ENCODE measurements around the gene NPAS3.
A peak's percentile ranks its signal among the peaks of the same experiment; 100 is the strongest.

NPAS3 gene

DNA sequence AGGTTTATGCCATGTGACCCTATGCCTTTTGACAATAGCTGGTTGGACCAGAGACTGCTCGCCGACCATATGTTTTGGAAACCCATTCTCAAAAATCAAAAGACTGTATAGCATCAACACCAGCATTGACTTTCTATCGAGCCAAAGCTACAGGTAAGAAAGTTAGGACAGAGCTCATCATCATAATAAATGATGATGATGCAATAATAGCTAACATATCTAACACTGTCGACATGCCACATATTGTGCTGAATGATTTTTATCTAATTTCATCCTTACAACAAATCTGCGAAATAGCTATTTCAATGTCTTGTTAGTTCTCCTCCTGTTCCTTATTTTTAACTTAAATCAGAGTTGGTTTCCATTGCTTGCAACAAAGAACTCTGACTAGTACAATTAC is 909.3 kb downstream of the NPAS3 start:
- no peak for DNase-seq (ENCODE audit: extremely low spot score)
- CTCF ChIA-PET: interaction anchor here (0.8 to 4.3 kb wide), 16 partner anchors 8 to 1273 kb away, joined by 3 to 68 read pairs (median 5); no protein-coding TSS in a partner anchor
- no peak for TF ChIP-seq CTCF (IDR thresholded peaks at IDR 0.05; ENCODE audit: control extremely low read depth, extremely low read depth, low read depth, missing control alignments)
- POLR2A ChIA-PET: no interaction called here

GRCh38 chr14:33848706-33849454 is 910.2 kb downstream of the NPAS3 start:
- peak; percentile 44 for DNase-seq (ENCODE audit: extremely low spot score)
- TF ChIP-seq CTCF (IDR thresholded peaks at IDR 0.05; ENCODE audit: control extremely low read depth, extremely low read depth, low read depth, missing control alignments): peak; percentile 47
- ChIA-PET POLR2A (no interaction called here), CTCF (interaction anchor here (0.7 to 4.3 kb wide), 32 partner anchors 9 to 1273 kb away, joined by 3 to 68 read pairs (median 4); no protein-coding TSS in a partner anchor)

DNA sequence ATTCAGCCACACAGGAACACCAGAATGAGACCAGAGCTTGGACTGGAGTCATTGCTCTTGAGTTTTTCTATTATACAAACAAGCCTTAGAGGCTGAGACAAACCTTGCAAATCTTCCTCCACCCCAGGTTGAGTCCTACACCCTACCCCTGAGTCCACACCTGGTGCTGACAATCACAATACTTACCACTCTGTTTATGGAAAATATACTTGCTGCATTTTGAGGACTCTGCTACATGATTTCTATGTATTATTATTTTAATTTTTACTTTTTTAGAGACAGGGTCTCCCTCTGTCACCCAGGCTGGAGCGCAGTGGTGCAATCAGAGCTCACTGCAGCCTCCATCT is 910.7 kb downstream of the NPAS3 start:
- DNase-seq (ENCODE audit: extremely low spot score): no peak
- ChIA-PET CTCF (interaction anchor here (0.7 to 4.3 kb wide), 28 partner anchors 9 to 474 kb away, joined by 3 to 68 read pairs (median 4); no protein-coding TSS in a partner anchor), POLR2A (no interaction called here)
- no peak for TF ChIP-seq CTCF (IDR thresholded peaks at IDR 0.05; ENCODE audit: control extremely low read depth, extremely low read depth, low read depth, missing control alignments)

- TF ChIP-seq CTCF (IDR thresholded peaks at IDR 0.05; ENCODE audit: control extremely low read depth, extremely low read depth, low read depth, missing control alignments): no peak
- CTCF ChIA-PET: interaction anchor here (1.7 to 4.3 kb wide), 6 partner anchors 7 to 376 kb away, joined by 6 to 68 read pairs (median 23); no protein-coding TSS in a partner anchor
- POLR2A ChIA-PET: no interaction called here
- DNase-seq (ENCODE audit: extremely low spot score): no peak
Measured at GRCh38 chr14:33850826-33851225, 912.1 kb downstream of the NPAS3 start.

GRCh38 chr14:33851366-33851765 is 912.7 kb downstream of the NPAS3 start:
- no peak for DNase-seq (ENCODE audit: extremely low spot score)
- ChIA-PET POLR2A (no interaction called here), CTCF (interaction anchor here (0.6 to 4.3 kb wide), 3 partner anchors 11 to 472 kb away, joined by 3 to 68 read pairs (median 24); no protein-coding TSS in a partner anchor)
- no peak for TF ChIP-seq CTCF (IDR thresholded peaks at IDR 0.05; ENCODE audit: control extremely low read depth, extremely low read depth, low read depth, missing control alignments)

- ChIA-PET POLR2A (no interaction called here), CTCF (interaction anchor here (0.6 to 1.9 kb wide), 5 partner anchors 9 to 472 kb away, joined by 3 to 5 read pairs (median 3); no protein-coding TSS in a partner anchor)
- DNase-seq (ENCODE audit: extremely low spot score): no peak
- TF ChIP-seq CTCF (IDR thresholded peaks at IDR 0.05; ENCODE audit: control extremely low read depth, extremely low read depth, low read depth, missing control alignments): no peak
Measured at GRCh38 chr14:33851931-33852330, 913.3 kb downstream of the NPAS3 start.
